Epidermal melanocyte (primary cell): ENCODE measurements around the gene GOLGA7B.

Experiments used
- DNase-seq: peaks from one replicate; pipeline ENCODE4 v3.0.0; 2011; ENCODE audit warnings: low spot score; ENCODE audit not compliant: insufficient read length

Gene GOLGA7B

GRCh38 chr10:97867220-97867800, 17.7 kb downstream of the GOLGA7B start:
- DNase-seq: no peak

DNA sequence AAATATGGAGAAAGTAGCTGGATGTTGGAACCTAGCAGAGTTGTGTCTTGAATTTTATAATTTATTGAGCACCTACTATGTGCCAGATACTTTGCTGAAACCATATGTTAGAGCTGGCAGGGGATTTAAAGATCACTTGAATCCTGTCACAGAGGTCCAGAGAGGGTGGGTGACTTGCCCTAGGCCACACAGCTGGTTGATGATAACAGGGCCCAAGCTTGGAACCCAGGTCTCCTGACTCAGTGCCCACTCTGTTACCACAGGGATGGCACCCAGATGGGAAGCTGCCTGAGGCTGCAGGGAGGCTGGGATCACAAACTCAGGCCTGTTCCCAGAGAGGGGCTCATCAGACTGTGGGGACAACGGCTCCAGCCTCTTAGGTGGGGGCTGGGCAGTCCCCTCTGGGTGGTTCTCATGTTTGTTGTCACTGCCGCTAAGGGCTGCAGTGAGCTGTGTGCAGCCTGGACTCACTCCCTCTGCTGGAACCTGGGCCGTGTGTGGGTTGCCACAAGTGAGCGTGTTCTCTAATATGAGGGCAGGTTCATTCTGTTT, 18.6 kb downstream of the GOLGA7B start:
- DNase-seq: no peak

DNA sequence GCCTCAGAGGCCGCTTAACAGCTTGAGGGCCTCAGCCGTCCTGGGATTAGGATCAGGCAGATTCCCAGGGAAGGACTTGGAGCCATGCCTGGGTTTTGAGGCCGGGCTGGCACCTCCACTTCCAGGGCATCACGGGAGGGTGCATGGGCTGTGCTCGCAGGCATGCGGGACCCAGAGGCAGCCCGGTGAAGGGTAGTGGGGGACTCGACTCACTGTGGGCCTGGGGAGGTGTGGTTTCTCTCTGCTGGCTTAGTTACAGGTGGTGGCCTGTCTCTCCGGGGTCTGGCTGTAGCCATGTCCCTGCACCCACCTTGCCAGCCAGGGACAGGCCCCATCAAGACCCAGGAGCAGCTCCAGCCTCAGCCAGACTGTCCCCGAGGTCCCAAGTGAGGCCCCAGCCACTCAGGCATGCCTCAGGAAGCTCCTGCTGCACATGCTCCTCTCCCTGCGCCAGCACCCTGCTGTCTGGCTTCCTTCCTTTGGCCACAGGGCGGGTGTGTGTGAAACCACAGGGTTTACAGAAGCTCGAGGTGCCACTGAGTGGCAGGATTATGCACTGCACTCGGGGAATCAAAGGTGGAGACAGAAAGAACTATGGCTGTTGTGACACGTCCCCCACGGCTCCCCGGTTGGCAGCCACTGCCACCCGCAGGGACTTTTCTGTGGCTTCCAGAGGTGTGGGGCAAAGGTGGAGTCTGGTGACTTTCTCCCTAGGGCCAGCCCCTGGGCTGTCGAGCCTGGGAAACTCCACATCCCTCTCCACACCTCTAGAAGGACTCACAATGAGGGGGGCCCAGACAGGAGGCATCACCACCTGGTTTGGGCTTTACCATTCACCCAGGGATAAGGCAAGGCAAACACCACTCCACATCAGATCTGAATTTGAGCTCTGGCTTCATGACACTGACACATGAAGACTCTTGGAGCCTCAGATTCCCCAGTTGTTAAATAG, 19.7 kb downstream of the GOLGA7B start:
- peak; percentile 96 for DNase-seq

GRCh38 chr10:97870990-97871389, 21.3 kb downstream of the GOLGA7B start:
- DNase-seq: no peak

DNA sequence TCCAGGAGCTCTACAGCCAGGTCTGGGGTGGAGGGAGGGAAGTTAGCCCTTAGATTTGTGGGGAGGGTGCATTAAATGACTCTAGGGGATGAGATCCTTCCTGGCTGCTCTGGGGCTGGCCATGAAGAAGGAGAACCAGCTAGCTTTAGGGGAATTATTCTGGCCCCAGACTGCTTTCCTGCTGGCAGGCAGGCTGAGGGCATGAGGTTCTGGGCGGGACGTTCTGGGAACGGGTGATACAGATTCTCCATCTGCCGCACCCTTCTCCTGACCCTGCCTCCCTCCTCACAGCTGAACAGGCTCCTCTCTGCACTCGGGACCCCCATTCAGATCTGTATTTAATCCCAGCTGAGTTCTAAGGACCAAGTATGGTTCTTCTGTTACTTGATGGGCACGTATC, 23.9 kb downstream of the GOLGA7B start:
- DNase-seq: no peak

- no peak for DNase-seq
Observed at GRCh38 chr10:97874332-97874731, 24.7 kb downstream of the GOLGA7B start.

DNA sequence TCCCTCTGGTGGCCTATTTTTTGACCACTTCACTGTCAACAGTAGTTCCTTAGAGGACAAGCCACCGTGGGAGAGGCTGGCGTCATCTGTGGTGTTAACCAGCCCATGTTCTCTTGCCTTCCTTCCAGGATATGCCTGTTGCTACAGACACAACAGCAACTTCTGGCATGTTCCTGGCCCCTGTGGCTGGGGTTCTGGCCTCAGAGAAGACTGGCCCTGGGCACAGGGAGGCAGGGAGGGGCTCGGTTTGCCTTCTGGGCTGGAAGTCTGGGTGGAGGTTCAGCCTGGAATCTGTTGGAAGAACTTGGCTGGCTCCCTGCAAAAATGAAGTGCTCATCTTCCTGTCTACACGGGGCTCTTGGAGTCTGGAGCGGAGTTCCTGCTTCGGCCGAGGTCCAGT, 25.7 kb downstream of the GOLGA7B start:
- DNase-seq: no peak

- no peak for DNase-seq
Observed at GRCh38 chr10:97876402-97876801, 26.8 kb downstream of the GOLGA7B start.

GRCh38 chr10:97879241-97879640, 29.6 kb downstream of the GOLGA7B start:
- DNase-seq: no peak

DNA sequence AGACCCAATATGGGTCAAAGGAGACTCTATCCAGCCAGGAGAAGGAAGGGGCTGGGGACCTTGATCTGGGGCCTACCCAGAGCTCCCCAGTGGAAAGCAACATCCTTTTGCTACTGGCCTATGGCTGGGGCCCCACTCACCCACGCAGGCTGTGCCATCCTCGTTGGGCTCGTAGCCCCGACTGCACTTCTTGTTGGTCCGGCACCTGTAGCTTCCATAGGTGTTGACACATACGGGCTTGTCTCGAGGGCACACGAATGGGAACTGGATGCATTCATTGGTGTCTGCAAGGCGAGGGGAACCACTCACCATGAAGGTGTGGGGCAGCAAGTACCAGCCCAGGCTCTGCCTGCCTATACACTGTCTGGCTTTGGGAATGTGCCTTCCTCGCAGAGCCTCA, 30.5 kb downstream of the GOLGA7B start:
- no peak for DNase-seq

DNA sequence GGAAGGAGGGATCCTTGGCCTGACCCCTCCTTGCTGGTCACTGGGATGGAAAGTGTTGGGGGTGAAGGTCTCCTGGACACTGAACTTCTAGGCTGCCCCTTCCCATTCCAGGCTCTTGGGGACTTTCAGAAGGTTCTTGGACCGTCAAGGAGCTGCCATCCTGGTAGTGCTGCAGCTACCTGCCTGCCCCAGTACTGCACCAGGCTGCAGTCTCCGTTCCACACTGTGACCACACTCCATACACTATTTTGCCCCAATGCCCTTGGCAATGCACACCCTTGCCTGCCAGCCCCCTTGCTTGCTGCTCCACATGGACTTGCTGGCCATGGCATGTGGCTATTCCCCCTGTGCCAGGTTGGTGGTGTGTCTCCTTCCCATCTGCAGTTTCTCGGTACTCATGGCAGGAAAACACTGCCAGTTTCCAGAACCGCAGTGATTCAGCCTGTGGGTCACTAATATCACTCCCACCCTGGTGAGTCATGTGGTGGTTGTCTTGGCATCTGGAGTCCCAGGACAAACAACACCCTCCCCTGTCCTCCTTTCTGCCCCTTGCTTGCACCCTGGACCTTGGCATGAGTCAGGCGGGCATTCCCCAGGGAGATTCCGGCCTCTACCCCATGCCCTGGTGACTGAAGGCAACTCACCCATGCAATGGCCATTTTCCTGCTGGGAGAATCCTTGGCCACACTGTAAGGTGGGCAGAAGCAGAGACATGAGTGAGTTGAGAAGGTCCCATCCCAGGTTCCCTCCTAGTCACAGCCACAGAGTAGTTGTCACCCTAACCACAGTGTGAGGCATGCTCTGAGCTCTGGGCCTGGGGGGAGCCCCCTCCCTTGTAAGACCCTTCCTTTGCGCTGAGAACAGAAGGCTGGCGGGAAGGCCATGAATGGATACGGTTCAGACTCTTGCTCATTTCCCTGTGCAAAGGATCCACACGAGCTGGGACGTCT, 32.8 kb downstream of the GOLGA7B start:
- DNase-seq: peak; percentile 32

- no peak for DNase-seq
Observed at GRCh38 chr10:97883092-97883485, 33.4 kb downstream of the GOLGA7B start.

DNA sequence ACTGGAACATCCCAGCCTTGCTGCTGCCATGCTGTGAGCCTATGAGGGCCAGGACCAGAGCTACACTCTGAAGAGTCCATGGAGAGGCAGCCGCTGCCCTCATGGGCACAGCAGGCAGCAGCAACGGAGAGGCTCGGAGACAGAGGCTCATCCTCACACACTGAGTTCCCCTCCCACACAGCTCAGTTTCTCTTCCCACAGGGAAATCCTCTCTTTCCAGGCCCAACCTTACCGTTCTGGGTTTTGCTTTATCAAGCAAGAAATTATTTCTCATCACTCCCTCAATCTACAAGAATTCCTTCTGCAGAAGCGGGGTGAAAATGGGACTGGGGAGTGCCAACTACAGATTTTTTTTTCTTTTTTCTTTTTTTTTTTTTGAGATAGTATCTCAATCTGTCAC, 36.6 kb downstream of the GOLGA7B start:
- no peak for DNase-seq

GRCh38 chr10:97887399-97887798, 37.8 kb downstream of the GOLGA7B start:
- no peak for DNase-seq

GRCh38 chr10:97888134-97888533, 38.5 kb downstream of the GOLGA7B start:
- no peak for DNase-seq

DNA sequence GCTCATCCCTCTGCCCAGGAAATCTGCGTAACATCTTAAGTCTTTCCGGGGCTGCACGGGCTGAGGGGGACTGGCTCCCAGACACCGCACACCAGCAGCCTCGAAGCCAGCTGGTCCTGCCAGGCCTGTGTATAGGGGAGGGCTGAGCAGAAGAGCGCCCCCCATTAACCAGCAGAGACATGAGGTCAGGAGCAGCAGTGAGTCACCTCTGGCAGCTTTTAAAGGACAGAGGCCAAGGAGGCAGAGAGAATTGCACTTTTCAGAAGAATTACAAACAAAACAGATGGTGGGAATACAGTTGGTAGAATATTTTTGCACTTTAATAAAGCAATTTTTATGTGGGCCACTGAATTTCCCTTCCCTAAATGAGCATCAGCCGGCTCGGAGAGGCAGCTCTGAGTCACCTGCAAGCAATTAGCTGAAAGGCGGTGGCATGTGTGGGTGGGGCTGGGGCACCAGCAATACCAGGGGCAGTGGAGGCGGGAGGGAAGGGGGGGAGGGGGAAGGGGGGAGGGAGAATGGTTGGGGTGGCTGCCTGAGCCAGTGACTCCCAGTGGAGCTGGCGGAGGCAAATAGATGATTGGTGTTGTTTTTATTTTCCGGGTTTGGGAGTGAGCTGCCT, 39.1 kb downstream of the GOLGA7B start:
- peak; percentile 49 for DNase-seq

GRCh38 chr10:97889461-97890265, 40.0 kb downstream of the GOLGA7B start:
- peak; percentile 85 for DNase-seq

DNA sequence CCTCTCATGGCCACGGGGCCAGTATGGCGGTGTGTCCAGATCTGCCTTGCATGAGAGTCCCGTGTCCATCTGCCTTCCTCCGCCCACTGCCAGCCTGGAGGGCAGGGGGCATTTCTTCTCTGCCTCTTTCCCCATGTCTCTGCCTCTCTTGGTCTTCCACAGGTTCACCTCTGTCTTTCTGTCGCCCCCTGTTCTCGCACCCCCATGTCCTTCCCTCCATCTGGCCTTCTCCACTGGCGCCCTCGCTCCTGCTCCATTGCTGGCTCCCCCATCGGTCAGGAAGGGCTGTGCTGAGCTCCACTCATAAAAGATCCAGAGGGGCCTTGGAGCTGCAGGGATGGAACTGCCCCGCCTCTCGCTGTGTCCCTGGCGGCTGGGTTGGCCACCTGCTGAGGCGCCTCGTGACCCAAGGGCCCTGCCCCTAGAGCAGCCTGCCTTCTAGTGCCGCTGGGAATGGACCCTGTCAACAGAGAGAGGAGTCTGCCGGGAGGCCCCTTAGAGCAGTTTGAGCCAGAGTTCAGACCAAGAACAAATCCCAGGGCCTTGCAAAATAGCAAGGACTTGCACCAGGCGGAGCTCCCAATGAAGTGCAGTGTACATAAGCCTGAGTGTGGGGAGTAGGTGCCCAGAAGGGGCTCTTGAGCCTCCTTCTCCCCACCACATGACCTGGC, 42.0 kb downstream of the GOLGA7B start:
- DNase-seq: no peak

- no peak for DNase-seq
Observed at GRCh38 chr10:97892506-97892905, 42.9 kb downstream of the GOLGA7B start.

- no peak for DNase-seq
Observed at GRCh38 chr10:97892939-97893338, 43.3 kb downstream of the GOLGA7B start.
